GM23248 (cell line): ENCODE measurements around the gene ADIPOR2. TPM values are rescaled to one million over a fixed set of nuclear protein-coding genes. Genes with fewer than 3 reads are reported as not detected.

Experiments
- DNase-seq: peaks from one replicate; pipeline ENCODE4 v3.0.0-alpha.2; 2015
- H2AFZ ChIP-seq: fragments of 200-600 bp; sonication (generic); 2 replicates; pipeline ENCODE4 v1.6.1; 2016; ENCODE audit warnings: antibody characterized with exemption
- H3F3A ChIP-seq: fragments of 200-600 bp; sonication (generic); 2 replicates; pipeline ENCODE4 v1.6.1; 2016; ENCODE audit warnings: mild to moderate bottlenecking, antibody characterized with exemption, mixed run types; ENCODE audit not compliant: insufficient read depth
- H3K27ac ChIP-seq: fragments of 200-600 bp; sonication (generic); 2 replicates; pipeline ENCODE4 v1.5.1; 2016; ENCODE audit warnings: mild to moderate bottlenecking
- H3K27me3 ChIP-seq: fragments of 200-600 bp; sonication (generic); replicated peaks from 2 replicates; pipeline ENCODE4 v1.6.1; 2016; ENCODE audit warnings: mild to moderate bottlenecking; ENCODE audit not compliant: insufficient read depth
- H3K36me3 ChIP-seq: fragments of 200-600 bp; sonication (generic); 2 replicates; pipeline ENCODE4 v1.6.1; 2016; ENCODE audit warnings: low read depth, mild to moderate bottlenecking
- H3K4me1 ChIP-seq: fragments of 200-600 bp; sonication (generic); 2 replicates; pipeline ENCODE4 v1.6.1; 2016; ENCODE audit warnings: mild to moderate bottlenecking; ENCODE audit not compliant: insufficient read depth
- H3K4me2 ChIP-seq: fragments of 200-600 bp; sonication (generic); one replicate; pipeline ENCODE4 v1.6.1; 2016; ENCODE audit warnings: mild to moderate bottlenecking; ENCODE audit not compliant: unreplicated experiment
- H3K4me3 ChIP-seq: fragments of 200-600 bp; sonication (generic); 2 replicates; pipeline ENCODE4 v1.5.1; 2016; ENCODE audit warnings: mild to moderate bottlenecking
- H3K79me2 ChIP-seq: fragments of 200-600 bp; sonication (generic); 2 replicates; pipeline ENCODE4 v1.6.1; 2016; ENCODE audit warnings: mild to moderate bottlenecking; ENCODE audit not compliant: insufficient read depth
- H3K9ac ChIP-seq: fragments of 200-600 bp; sonication (generic); 2 replicates; pipeline ENCODE4 v1.6.1; 2016; ENCODE audit warnings: mild to moderate bottlenecking
- H3K9me2 ChIP-seq: fragments of 200-600 bp; sonication (generic); 2 replicates; pipeline ENCODE4 v1.6.1; 2016; ENCODE audit warnings: mixed run types, mild to moderate bottlenecking, moderate library complexity; ENCODE audit not compliant: insufficient read depth
- H3K9me3 ChIP-seq: fragments of 200-600 bp; sonication (generic); one replicate; pipeline ENCODE4 v1.6.1; 2017; ENCODE audit warnings: low read depth
- H4K20me1 ChIP-seq: fragments of 200-600 bp; sonication (generic); 2 replicates; pipeline ENCODE4 v1.6.0; 2016; ENCODE audit not compliant: insufficient read depth
- EZH2 ChIP-seq: fragments of 200-600 bp; sonication (generic); IDR thresholded peaks from 2 replicates; pipeline ENCODE4 v1.6.1; 2018; ENCODE audit warnings: antibody characterized with exemption, mild to moderate bottlenecking; ENCODE audit not compliant: insufficient read depth, poor library complexity, severe bottlenecking
- EZH2phosphoT487 ChIP-seq: fragments of 200-600 bp; sonication (generic); IDR thresholded peaks from 2 replicates; pipeline ENCODE4 v1.6.1; 2018; ENCODE audit warnings: antibody characterized with exemption, moderate library complexity, mild to moderate bottlenecking, low read depth; ENCODE audit not compliant: insufficient read depth
- WGBS, 2 experiments: methylation state at CpG; one replicate each; pipeline ENCODE4 v1.1.6; 2015 to 2017; ENCODE audit warnings: low lambda C conversion rate in 2 of 2, low coverage in 1 of 2; ENCODE audit errors: missing lambda C conversion rate in 2 of 2; 5-methylcytosine and 5-hydroxymethylcytosine counted together
- in situ Hi-C: fragments of 300-500 bp; cut with MboI; formaldehyde crosslinking; loops from 2 replicates; pipeline ENCODE4 v1.15.0; 2020
- polyA plus RNA-seq: library from polyadenylated mRNA; unstranded; fragments of >200 nt; fragmentation: Nextera tagmentation; extraction: Ambion mirVana; gene quantifications from 2 replicates; pipeline ENCODE4 v1.2.1, GENCODE V29; 2016
- total RNA-seq: library from RNA; depleted of rRNA; stranded (reverse); fragments of >200 nt; shearing (Covaris generic); gene quantifications from 2 replicates; pipeline ENCODE4 v1.2.3, GENCODE V29; 2014

Gene ADIPOR2
- total and polyA plus RNA-seq, 2 experiments from 2014 or later: 4.2 to 18.8 TPM

- no peak overlapping the region for H3K4me3 ChIP-seq
- H3K27ac ChIP-seq: no peak overlapping the region
- peak; percentile 29 for DNase-seq
- in situ Hi-C loops: no loop called here
- no peaks in the 10 kb centered on the region for H3K4me1 ChIP-seq
- no peaks in the 10 kb centered on the region for H3K9me2 ChIP-seq
- TF ChIP-seq EZH2phosphoT487 (no peak), EZH2 (no peak)
- no peaks in the 10 kb centered on the region for H3K27me3 ChIP-seq
- no peak overlapping the region for H2AFZ ChIP-seq
- WGBS, 2 experiments: 93 to 96% methylated on average over 2 of the region's 2 CpGs
- peaks cover 62% of the 10 kb centered on the region for H3K79me2 ChIP-seq
- no peak overlapping the region for H3K4me2 ChIP-seq
- H3K9me3 ChIP-seq: no peaks in the 10 kb centered on the region
- H3F3A ChIP-seq: no peaks in the 10 kb centered on the region
- 0 out of 2 replicates have a peak, but pooled peaks cover 4% of the 10 kb centered on the region for H3K36me3 ChIP-seq
- no peak overlapping the region for H3K9ac ChIP-seq
- H4K20me1 ChIP-seq: no peaks in the 10 kb centered on the region
These were observed 69.9 kb downstream of the ADIPOR2 start for GRCh38 chr12:1760566-1761382.

- no peak overlapping the region for H3K4me2 ChIP-seq
- no peak overlapping the region for H3K4me3 ChIP-seq
- no peak overlapping the region for H3K9ac ChIP-seq
- H3K36me3 ChIP-seq: 0 out of 2 replicates have a peak, but pooled peaks cover 4% of the 10 kb centered on the region
- no peaks in the 10 kb centered on the region for H4K20me1 ChIP-seq
- no peak overlapping the region for H3K27ac ChIP-seq
- no peaks in the 10 kb centered on the region for H3K27me3 ChIP-seq
- H3F3A ChIP-seq: no peaks in the 10 kb centered on the region
- no peaks in the 10 kb centered on the region for H3K9me3 ChIP-seq
- H3K9me2 ChIP-seq: no peaks in the 10 kb centered on the region
- WGBS, 2 experiments: 97 to 98% methylated on average over 3 of the region's 3 CpGs
- DNase-seq: no peak
- in situ Hi-C loops: no loop called here
- H3K4me1 ChIP-seq: no peaks in the 10 kb centered on the region
- TF ChIP-seq EZH2 (no peak), EZH2phosphoT487 (no peak)
- H2AFZ ChIP-seq: no peak overlapping the region
- H3K79me2 ChIP-seq: peaks cover 73% of the 10 kb centered on the region
These were observed 71.0 kb downstream of the ADIPOR2 start for GRCh38 chr12:1761857-1762256.

- WGBS, 2 experiments: 98 to 100% methylated on average over 2 of the region's 2 CpGs
- in situ Hi-C loops: no loop called here
- Histone ChIP-seq H3K9me3 (no peaks in the 10 kb centered on the region), H3K4me1 (no peaks in the 10 kb centered on the region), H3K27me3 (no peaks in the 10 kb centered on the region), H2AFZ (no peak overlapping the region), H3K79me2 (peaks cover 83% of the 10 kb centered on the region), H3K9ac (no peak overlapping the region), H3K4me3 (no peak overlapping the region), H4K20me1 (no peaks in the 10 kb centered on the region), H3K4me2 (no peak overlapping the region), H3F3A (no peaks in the 10 kb centered on the region), H3K36me3 (0 out of 2 replicates have a peak, but pooled peaks cover 4% of the 10 kb centered on the region), H3K27ac (no peak overlapping the region), H3K9me2 (no peaks in the 10 kb centered on the region)
- no peak for TF ChIP-seq EZH2phosphoT487
- TF ChIP-seq EZH2: no peak
- DNase-seq: no peak
These were observed 72.3 kb downstream of the ADIPOR2 start for GRCh38 chr12:1763153-1763552.

GRCh38 chr12:1766110-1766509 is 75.2 kb downstream of the ADIPOR2 start:
- peaks cover 6% of the 10 kb centered on the region; the same call in 1 of the 2 replicates for H3F3A ChIP-seq
- no peaks in the 10 kb centered on the region for H3K4me1 ChIP-seq
- H3K79me2 ChIP-seq: peaks cover 91% of the 10 kb centered on the region
- H2AFZ ChIP-seq: no peak overlapping the region
- no peak overlapping the region for H3K27ac ChIP-seq
- H3K9ac ChIP-seq: no peak overlapping the region
- H3K27me3 ChIP-seq: no peaks in the 10 kb centered on the region
- H3K4me2 ChIP-seq: no peak overlapping the region
- no peaks in the 10 kb centered on the region for H4K20me1 ChIP-seq
- H3K9me3 ChIP-seq: no peaks in the 10 kb centered on the region
- H3K9me2 ChIP-seq: no peaks in the 10 kb centered on the region
- no peaks in the 10 kb centered on the region for H3K36me3 ChIP-seq
- WGBS, 2 experiments: 94 to 100% methylated on average over 1 of the region's 1 CpG
- in situ Hi-C loops: no loop called here
- TF ChIP-seq EZH2 (no peak), EZH2phosphoT487 (no peak)
- DNase-seq: no peak
- H3K4me3 ChIP-seq: no peak overlapping the region
